Upper lobe of left lung (tissue), 6 donors: ENCODE data around the gene NAPSA. TPM values are rescaled to one million over a fixed set of nuclear protein-coding genes. Genes with fewer than 3 reads are reported as not detected.
"Not testable (repeated sequence)": the region's sequence is repeated elsewhere in the genome, so short reads cannot be mapped to it uniquely, and the experiment has no call there.

ENCODE experiments used
- ATAC-seq, 2 donors: fragments of 200-7000 bp; cut with Tn5 transposase; one replicate each; pipeline ENCODE4 v1.9.1; 2022; ENCODE audit warnings: mild to moderate bottlenecking in 2 of 2, moderate library complexity in 2 of 2; ENCODE audit not compliant: low FRiP score in 2 of 2
- DNase-seq, 2 donors: peaks; one replicate each; pipeline ENCODE4 v3.0.0-alpha.2; 2019 to 2020
- H3K27ac ChIP-seq, 4 donors: fragments of 200-600 bp; sonication (generic); one replicate each; pipeline ENCODE4 v1.5.1; 2016 to 2019
- H3K27me3 ChIP-seq, 4 donors: fragments of 200-600 bp; sonication (generic); one replicate each; pipeline ENCODE4 v1.5.1; 2017 to 2019
- H3K36me3 ChIP-seq, 4 donors: fragments of 200-600 bp; sonication (generic); one replicate each; pipeline ENCODE4 v1.5.1; 2016 to 2019
- H3K4me1 ChIP-seq, 4 donors: fragments of 200-600 bp; sonication (generic); one replicate each; pipeline ENCODE4 v1.5.1; 2018 to 2019
- H3K4me3 ChIP-seq, 4 donors: fragments of 200-600 bp; sonication (generic); one replicate each; pipeline ENCODE4 v1.5.1; 2017 to 2019; ENCODE audit warnings: mild to moderate bottlenecking in 2 of 4, moderate library complexity in 1 of 4
- H3K9me3 ChIP-seq, 4 donors: fragments of 200-600 bp; sonication (generic); one replicate each; pipeline ENCODE4 v1.5.1; 2018 to 2019
- EP300 ChIP-seq, 4 donors: sonication (generic); formaldehyde crosslinking; IDR thresholded peaks; one replicate each; pipeline ENCODE4 v1.5.1; 2017; ENCODE audit warnings: antibody characterized with exemption in 4 of 4, control low read depth in 2 of 4
- POLR2A ChIP-seq, 4 donors: fragments of 450-650 bp; IDR thresholded peaks; one replicate each; pipeline ENCODE4 v1.5.1; 2016 to 2017; ENCODE audit warnings: antibody characterized with exemption in 4 of 4, mild to moderate bottlenecking in 2 of 4
- POLR2AphosphoS5 ChIP-seq, 2 donors: sonication (generic); formaldehyde crosslinking; IDR thresholded peaks; one replicate each; pipeline ENCODE4 v1.5.1; 2017; ENCODE audit warnings: antibody characterized with exemption in 2 of 2
- WGBS, 2 donors: methylation state at CpG; one replicate each; pipeline ENCODE4 v1.1.5; 2017 to 2018; 5-methylcytosine and 5-hydroxymethylcytosine counted together
- total RNA-seq, 6 donors: library from RNA; depleted of rRNA in 4 of 6; stranded (reverse); fragments of >200 nt in 4 of 6; gene quantifications; one replicate each; pipeline versions ENCODE4 v1.1.0 to v1.2.1, GENCODE V29; 2016 to 2021
- TF ChIP-seq, protein P1 (sequence below), 6 experiments: fragments of 450-650 bp in 4 of 6; fragments of 200-600 bp in 2 of 6; sonication (generic) in 2 of 6; IDR thresholded peaks; one replicate each; pipeline ENCODE4 v1.5.1; 2016 to 2019; ENCODE audit warnings: antibody characterized with exemption in 6 of 6
- donor health status: DM: no; HTN: no; CAD: no; lungs with moderate emphysema.
- donor health status: DM: no; HTN: yes; CAD: no; lungs with severe emphysema.

NAPSA gene
- total RNA-seq, 6 donors from 2014 or later: 1,043 to 3,140 (median 1,660) TPM

DNA sequence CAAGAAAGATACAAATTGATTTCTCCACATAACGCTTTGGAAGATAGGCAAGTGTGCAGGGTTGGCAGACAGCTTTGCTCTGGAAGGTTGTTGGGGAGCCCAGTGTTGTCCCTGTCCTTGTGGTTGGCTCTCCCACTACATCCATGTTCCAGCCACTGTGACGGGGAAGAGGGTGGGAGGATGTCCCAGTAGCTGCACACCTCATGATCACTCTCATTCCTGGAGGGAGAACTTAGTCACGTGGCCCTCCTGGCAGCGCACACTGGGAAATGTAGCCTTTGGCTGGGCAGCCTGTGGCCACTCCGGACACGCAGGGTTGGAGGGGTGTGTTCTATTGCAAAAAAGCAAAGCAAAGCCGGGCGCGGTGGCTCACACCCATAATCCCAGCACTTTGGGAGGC, 28.6 kb upstream of the NAPSA start:
- peak in 1 of 2 donors; percentile 39 for ATAC-seq

DNA sequence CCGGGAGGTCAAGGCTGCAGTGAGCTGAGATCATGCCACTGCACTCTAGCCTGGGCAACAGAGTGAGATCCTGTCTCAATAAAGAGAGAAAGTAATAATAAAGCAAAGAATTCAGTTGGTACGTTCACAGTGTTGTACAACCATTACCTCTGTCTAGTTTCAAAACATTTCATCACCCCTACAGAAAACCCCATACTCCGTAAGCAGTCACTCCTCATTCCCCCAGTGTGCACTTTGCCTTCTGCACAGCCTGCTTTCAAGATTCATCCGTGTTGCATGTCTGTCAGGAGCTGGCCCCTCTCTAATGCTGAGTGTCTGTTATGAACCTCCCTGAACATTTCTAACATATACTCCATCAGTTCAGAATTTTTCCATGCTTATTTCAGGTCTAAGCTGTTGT, 28.1 kb upstream of the NAPSA start:
- DNase-seq (no peak), ATAC-seq (no peak)
- Histone ChIP-seq H3K4me3 (no peak overlapping the region), H3K27ac (no peak overlapping the region), H3K27me3 (no peaks in the 10 kb centered on the region), H3K4me1 (peaks cover 0 to 10% (median 0%) of the 10 kb centered on the region in 4 donors), H3K36me3 (no peaks in the 10 kb centered on the region), H3K9me3 (no peaks in the 10 kb centered on the region)
- TF ChIP-seq, protein P1, sequence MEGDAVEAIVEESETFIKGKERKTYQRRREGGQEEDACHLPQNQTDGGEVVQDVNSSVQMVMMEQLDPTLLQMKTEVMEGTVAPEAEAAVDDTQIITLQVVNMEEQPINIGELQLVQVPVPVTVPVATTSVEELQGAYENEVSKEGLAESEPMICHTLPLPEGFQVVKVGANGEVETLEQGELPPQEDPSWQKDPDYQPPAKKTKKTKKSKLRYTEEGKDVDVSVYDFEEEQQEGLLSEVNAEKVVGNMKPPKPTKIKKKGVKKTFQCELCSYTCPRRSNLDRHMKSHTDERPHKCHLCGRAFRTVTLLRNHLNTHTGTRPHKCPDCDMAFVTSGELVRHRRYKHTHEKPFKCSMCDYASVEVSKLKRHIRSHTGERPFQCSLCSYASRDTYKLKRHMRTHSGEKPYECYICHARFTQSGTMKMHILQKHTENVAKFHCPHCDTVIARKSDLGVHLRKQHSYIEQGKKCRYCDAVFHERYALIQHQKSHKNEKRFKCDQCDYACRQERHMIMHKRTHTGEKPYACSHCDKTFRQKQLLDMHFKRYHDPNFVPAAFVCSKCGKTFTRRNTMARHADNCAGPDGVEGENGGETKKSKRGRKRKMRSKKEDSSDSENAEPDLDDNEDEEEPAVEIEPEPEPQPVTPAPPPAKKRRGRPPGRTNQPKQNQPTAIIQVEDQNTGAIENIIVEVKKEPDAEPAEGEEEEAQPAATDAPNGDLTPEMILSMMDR (IDR thresholded peaks at IDR 0.05): no peak
- TF ChIP-seq POLR2AphosphoS5 (IDR thresholded peaks at IDR 0.05): no peak
- no peak for TF ChIP-seq EP300 (IDR thresholded peaks at IDR 0.05)
- no peak for TF ChIP-seq POLR2A (IDR thresholded peaks at IDR 0.05)
- 85 to 92% methylated on average over 4 of the region's 4 CpGs for WGBS, 2 donors

More for the DNA sequence above, 28.6 kb upstream of the NAPSA start:
- TF ChIP-seq, protein P1 (IDR thresholded peaks at IDR 0.05): no peak
- TF ChIP-seq POLR2AphosphoS5 (IDR thresholded peaks at IDR 0.05): no peak
- TF ChIP-seq POLR2A (IDR thresholded peaks at IDR 0.05): no peak
- WGBS, 2 donors: 89 to 97% methylated on average over 7 to 9 of the region's 9 CpGs
- Histone ChIP-seq H3K4me3 (no peak overlapping the region), H3K27ac (no peak overlapping the region), H3K9me3 (no peaks in the 10 kb centered on the region), H3K27me3 (no peaks in the 10 kb centered on the region), H3K4me1 (peaks cover 0 to 10% (median 0%) of the 10 kb centered on the region in 4 donors), H3K36me3 (peaks cover 0 to 4% (median under 1%) of the 10 kb centered on the region in 4 donors)
- no peak for DNase-seq

DNA sequence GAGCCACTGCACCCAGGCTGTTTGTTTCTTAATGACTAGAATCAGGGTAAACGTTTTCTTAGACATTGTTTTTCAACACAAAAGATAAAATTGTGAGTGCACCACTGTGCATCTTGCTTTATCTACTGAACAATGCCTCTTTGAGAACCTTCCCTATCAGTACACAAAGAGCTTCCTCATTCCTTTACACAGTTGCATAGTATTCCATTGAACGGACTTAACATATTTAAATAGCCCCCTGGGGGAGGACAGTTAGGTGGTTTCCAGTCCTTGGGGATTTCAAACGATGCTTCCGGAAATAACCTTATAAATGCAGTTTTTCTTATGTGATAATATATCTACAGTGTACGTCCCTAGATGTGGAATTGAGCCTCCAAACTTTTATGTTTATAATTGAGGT, 27.3 kb upstream of the NAPSA start:
- ATAC-seq (no peak), DNase-seq (no peak)
- Histone ChIP-seq H3K27ac (no peak overlapping the region), H3K4me1 (peaks cover 0 to 10% (median 0%) of the 10 kb centered on the region in 4 donors), H3K4me3 (no peak overlapping the region), H3K27me3 (no peaks in the 10 kb centered on the region), H3K9me3 (no peaks in the 10 kb centered on the region), H3K36me3 (peaks cover 0 to 2% (median under 1%) of the 10 kb centered on the region in 4 donors)
- TF ChIP-seq POLR2AphosphoS5 (IDR thresholded peaks at IDR 0.05) (no peak), POLR2A (IDR thresholded peaks at IDR 0.05) (no peak), EP300 (IDR thresholded peaks at IDR 0.05) (no peak)
- TF ChIP-seq, protein P1 (IDR thresholded peaks at IDR 0.05): no peak
- WGBS, 2 donors: 94 to 97% methylated on average over 5 of the region's 5 CpGs

DNA sequence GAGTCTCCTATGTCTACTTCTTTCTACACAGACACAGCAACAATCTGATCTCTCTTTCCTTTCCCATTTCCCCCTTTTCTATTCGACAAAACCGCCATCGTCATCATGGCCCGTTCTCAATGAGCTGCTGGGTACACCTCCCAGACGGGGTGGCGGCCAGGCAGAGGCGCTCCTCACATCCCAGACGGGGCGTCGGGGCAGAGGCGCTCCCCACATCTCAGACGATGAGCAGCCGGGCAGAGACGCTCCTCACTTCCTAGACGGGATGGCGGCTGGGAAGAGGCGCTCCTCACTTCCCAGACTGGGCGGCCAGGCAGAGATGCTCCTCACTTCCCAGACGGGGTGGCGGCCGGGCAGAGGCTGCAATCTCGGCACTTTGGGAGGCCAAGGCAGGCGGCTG, 25.5 kb upstream of the NAPSA start:
- WGBS, 2 donors: 89 to 97% methylated on average over 17 to 23 of the region's 23 CpGs
- H3K36me3 ChIP-seq, H3K4me3 ChIP-seq, H3K27me3 ChIP-seq, H3K9me3 ChIP-seq, ATAC-seq: not testable (repeated sequence)
- H3K27ac ChIP-seq: peak overlapping the region in 1 of 4 donors; percentile 6
- peaks cover 0 to 10% (median 7%) of the 10 kb centered on the region in 4 donors for H3K4me1 ChIP-seq
- DNase-seq: peak in 1 of 2 donors; percentile 59

DNA sequence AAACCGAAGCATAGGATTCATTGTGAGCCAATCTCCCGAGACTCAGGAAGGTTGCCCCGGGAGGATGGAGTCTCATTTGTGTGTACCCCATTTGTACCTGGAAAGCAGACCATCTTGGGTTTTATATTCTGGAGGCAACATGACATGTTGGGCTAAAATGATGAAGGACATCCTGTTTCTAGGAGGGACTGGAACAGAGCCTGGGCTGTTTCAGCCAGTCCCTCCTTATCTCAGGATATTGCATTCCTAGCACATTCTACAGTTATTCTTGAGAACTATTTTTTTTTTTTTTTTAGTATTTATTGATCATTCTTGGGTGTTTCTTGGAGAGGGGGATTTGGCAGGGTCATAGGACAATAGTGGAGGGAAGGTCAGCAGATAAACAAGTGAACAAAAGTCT, 24.9 kb upstream of the NAPSA start:
- Histone ChIP-seq H3K27ac (peak overlapping the region; percentile 24 to 51 (median 48)), H3K4me1 (peaks cover under 1 to 15% (median 12%) of the 10 kb centered on the region in 4 donors)
- not testable (repeated sequence) for H3K27me3 ChIP-seq, H3K9me3 ChIP-seq, H3K4me3 ChIP-seq, H3K36me3 ChIP-seq, DNase-seq
- 70 to 83% methylated on average over 3 of the region's 3 CpGs for WGBS, 2 donors
- ATAC-seq: peak in 1 of 2 donors; percentile 70

DNA sequence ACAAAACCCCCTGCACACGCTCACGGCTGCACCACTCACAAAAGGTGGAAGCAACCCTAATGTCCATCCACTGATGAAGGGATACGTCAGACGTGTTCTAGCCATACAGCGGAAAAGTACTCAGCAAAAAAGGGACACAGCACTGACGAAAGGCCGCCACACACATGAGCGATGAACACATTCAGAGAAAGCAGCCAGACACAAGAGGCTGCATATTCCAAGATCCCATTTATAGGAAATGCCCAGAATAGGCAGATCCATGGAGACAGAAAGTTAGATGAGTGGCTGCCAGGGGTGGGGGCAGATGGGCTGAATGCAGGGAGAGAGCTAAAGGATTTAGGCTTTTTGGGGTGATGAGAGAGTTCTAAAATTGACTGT, 22.4 kb upstream of the NAPSA start:
- H3K27me3 ChIP-seq: no peaks in the 10 kb centered on the region

More for the DNA sequence above, 22.4 kb upstream of the NAPSA start:
- TF ChIP-seq EP300 (IDR thresholded peaks at IDR 0.05) (no peak), POLR2A (IDR thresholded peaks at IDR 0.05) (peak in 1 of 4 donors; percentile 24)
- Histone ChIP-seq H3K4me3 (peak overlapping the region in 1 of 4 donors; percentile 9), H3K4me1 (peaks cover 13 to 36% (median 28%) of the 10 kb centered on the region in 4 donors), H3K36me3 (peaks cover 0 to 5% (median 2%) of the 10 kb centered on the region in 4 donors), H3K9me3 (no peaks in the 10 kb centered on the region), H3K27ac (peak overlapping the region in 3 of 4 donors; percentile 46 to 76 (median 70))
- WGBS, 2 donors: 82 to 93% methylated on average over 8 of the region's 8 CpGs
- no peak for ATAC-seq
- no peak for DNase-seq
